Stimulated activated CD4-positive, alpha-beta T cell treated with anti-CD3 and anti-CD28 coated beads, Interleukin-12 subunit alpha, Interleukin-12 subunit beta, amount 100 ng/mL, for 24 hours (primary cell): ENCODE results near the gene CHST15.

ENCODE experiments used
- DNase-seq, 2 experiments: peaks; one replicate each; pipeline ENCODE4 v3.0.0-alpha.2; 2020; ENCODE audit warnings: low read depth in 2 of 2

Gene CHST15

DNA sequence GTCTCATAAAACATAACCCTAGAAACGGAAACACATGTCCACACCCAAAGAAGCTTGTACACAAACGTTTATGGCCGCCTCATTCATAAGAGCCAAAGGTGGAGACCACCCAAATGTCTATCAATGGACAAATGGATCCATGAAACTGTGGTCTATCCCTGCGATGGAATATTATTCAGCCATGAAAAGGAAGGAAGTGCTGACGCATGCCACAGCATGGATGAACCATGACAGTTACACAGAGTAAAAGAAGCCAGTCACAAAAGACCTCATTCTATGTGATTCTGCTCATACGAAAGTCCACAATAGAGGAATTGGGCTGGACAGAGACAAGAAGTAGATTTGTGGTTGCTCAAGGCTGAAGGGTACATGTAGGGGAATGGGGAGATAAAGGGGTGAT lies 10.8 kb downstream of the CHST15 start:
- DNase-seq: no peak

DNA sequence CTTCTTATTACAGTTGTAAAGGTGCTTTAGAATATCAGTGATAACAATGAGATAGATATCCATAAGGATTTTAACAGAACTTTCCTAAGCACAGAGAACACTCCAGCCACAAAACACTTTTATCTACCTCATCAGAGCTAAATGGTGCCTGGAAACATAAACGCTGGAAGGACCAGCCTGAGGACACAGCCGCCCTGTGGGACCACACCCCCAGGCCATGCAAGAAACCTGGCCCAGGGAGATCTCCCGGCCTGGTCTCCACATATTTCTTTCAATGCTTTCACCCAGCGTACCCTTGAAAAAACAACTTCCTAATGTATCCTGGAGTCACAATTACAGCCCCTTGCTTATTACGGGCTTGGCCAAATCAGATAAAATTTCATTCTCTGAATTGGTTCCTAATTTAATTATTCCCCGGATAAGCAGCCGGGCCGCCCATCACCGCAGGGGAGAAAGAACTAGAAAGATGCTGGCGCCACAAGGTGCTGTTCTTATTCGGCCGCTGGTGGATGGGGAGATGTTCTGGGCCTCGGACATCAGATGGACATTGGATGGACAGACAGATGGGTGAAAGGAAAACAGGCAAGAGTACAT lies 11.8 kb downstream of the CHST15 start:
- DNase-seq: no peak

DNA sequence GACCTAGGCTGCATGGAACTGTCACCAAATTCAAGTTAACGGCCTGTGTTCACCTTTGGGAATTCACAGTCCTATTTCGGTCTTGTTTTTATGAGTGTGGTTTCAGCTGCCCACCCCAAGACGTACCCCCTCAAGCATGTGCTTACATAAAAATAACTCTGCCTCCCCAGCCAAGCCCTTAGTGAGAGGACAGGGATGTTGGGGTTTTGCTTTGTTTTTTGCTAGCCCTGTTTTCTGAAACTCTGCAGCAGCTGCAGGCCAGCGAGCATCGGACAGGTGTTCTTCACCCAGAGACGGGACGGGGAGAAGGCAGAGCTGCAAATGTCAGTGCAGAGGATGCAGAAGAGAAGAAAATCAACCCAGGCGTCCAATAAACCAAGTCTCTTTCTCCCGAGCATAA lies 13.5 kb downstream of the CHST15 start:
- no peak for DNase-seq

DNA sequence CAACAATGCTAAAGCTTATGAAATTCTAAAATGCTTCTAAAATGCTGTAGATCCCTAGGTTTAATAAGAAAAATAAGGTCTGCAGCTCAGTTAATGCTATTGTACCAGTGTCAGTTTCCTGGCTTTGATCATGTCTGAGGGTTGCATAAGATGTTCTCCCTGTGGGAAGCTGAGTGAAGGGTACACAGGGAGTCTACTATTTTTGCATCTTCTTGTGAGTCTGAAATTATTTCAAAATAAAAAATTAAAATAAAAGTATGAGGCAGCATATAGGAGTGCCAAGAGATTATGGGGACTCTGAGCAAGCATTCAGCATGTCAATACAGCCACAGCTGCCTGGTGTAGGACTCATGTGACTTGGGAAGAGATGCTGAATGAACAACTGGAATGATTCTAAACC lies 14.7 kb downstream of the CHST15 start:
- DNase-seq: no peak

DNA sequence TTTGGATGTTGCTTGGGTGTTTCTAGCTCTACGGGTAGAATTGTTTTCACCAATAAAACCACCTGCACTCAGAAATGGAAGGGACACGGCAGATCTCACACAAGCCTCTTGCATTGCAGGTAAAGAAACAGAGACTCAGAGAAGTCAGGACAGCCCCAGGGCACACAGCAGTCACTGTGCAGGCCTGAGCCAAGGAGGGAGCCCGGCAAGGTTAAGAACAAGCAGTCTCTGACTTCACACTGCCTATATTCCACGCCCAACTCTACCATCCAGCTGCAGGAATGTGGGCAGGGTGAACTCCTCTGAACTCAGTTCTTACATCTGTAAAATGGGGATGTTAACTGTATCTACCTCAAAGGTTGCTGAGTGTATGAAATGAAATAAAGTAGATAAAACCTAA lies 15.4 kb downstream of the CHST15 start:
- no peak for DNase-seq

DNA sequence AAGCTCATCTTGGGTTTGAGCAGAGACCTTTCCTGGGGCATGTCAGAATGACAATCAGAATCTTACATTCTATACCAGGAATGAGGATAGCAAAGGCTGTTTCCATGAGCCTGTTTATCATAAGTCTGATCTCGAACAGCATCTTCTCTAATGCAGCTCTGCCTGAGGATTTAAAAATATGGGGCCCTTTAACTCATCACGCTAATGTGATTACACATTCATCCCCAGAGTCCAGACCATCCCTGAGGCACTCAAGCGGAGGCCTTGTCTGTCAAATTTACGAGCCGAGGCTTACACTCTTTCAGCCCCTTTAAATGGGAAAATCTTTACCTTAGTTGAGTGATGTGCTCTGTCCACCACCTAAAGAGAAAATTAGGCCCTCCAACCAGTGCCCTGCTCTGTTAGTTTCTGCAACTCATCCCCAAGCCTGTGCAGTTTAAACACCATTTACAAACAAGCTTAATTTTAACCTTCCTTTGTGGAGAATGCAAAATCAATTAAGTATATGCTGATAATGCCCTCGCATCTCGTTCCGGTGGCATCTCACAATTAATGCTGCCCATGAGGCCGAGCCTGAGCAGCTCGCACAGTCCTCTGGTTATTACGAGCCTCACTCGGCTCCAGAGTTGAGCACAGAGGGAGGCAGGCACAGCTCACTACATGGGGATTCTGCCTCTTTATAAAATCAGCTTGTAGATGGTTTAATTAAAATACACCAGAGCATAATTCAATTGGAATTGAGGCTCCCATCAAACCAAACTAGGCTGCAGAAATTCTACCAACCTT lies 16.0 kb downstream of the CHST15 start:
- no peak for DNase-seq

DNA sequence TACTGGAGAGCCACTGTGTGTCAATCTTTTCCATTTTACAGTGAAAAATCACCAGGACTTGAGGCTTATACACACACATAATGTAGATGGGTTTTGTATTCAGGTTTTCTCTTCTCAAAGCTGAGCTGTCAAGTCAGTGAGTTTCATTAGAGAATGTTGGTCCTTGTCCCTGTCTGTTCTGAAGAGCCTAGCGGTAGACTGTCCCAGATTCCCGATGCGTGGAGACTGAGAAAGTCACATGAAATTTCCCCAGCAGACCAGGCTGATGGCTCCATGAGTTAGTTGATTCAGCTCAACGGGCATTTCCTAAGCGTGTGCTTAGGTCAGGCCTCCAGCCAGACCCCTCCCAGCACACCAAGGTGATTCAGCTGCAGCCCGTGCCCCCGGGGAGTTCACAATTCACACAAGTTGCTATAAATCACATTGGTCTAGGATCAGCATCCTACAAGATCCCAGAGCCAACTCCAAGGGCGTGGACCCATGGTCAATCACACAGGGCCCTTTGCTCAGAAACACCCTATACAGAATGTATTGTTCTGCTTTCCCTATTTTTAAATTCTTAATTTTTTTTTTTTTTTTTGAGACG lies 17.2 kb downstream of the CHST15 start:
- DNase-seq: no peak

DNA sequence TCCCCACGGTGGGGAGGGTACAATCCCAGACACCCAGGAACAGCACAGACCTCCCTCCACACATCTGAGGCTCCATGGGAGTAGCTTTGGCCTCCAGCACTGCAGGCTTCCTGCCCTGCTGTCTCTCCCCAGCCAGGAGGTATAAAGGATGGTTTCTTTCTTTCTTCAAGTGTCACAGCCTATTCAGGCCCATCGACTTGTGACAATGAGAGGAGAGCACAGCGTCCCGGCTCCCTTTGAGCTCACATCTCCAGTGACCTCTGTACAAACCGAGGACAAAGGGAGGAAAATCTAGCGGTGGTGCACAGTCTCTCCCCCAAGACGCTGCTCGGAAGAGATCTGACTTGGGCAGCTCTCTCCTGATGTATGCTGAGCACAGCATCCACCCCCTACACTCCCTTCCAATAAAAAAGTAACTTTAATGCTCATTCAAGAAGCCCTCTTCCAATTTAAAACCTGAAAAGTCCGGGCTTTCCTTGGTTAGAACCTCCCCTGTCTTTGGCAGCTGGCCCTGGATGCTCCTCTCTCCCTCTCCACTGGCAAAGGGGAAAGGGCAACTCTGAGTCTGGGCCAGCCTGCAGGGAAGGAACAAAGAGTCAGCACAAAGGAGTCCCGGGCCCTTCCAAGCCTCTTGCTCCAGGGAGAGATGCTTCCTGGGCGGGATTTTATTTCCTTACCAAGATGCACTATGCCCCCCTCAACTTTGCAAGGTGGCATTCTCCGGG lies 18.0 kb downstream of the CHST15 start:
- no peak for DNase-seq

DNA sequence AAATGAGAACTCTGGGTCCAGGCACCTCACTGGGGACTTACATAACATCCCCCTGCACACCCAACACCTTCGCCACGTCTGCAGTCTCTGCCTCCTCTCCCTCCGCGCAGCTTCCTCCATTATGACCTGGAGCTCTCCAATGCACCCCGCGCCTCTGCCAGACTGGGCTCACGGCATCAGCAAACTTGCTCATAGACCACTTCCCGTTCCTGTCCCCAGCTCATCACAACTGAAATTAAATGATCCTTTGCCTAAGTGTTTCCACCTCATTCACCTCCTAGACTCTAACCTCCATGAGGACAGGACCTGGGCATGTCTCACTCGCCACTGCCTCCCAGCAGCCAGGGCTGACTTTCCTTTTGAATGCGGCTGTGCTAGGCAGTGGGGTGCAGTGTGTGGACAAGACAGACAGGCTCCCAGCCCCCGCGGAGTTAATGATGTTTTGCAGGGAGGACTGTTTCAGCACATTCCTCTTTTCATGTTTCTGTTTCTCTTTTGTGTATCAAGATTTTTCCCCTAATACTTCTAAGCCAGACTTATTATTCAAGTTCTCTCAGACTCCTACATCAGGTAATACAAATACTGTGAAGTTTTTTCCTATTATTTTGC lies 18.8 kb downstream of the CHST15 start:
- no peak for DNase-seq

DNA sequence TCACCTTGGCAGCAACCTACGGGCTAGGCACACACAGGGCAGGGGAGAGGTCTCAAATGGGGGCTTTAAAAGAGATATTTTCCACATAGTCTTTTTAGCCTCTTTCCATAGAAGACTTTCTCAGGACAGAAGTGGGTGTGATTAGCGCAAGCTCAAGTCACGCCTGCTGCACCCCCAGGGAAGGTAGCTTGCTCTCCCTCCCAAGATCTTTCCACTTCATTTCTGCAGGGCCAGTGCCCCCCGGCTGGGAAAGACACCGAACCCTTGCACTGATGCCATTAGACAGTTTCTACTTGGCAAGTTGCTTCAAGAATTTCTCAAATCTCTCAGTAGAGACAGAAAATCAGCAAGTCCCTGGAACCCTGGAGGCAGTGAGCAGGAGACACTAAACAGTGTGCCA lies 19.4 kb downstream of the CHST15 start:
- DNase-seq: no peak

DNA sequence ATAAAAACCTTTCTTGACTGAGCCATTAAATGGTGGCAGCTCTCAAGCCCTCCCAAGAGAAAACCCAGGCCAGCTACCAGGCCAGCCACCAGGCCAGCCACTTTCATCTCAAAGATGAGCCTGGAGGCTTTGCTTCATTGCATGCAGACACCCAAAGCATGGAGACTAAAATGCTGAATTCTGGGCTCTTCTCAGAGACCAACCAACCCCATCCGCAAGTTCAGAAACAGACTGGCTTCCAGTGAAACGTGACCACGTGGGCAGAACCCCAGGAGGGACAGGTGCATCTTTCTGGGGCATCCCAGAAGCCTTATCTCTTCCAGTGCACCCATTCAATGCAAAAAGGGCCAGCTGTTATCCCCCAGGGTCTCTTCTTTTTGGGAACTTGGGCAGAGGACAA lies 20.9 kb downstream of the CHST15 start:
- no peak for DNase-seq

DNA sequence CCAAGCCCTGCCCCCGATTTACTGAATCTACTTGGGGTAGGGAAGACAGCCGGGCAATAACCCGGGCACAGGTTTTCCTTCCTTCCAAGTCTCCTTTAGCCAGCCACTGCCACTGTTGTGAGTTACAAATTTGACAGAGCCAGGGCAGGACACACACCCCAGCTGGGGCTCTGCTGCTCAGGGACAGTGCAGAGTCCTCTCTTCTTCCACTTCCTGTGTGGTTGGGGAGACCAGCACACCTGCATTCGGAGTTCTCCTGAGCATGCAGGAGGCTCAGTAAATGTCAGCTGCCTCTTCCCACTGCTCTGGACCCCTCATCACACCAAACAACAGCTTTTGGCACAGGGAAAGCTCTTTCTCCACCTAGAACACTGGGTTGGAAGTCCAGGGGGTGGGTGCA lies 21.3 kb downstream of the CHST15 start:
- no peak for DNase-seq

DNA sequence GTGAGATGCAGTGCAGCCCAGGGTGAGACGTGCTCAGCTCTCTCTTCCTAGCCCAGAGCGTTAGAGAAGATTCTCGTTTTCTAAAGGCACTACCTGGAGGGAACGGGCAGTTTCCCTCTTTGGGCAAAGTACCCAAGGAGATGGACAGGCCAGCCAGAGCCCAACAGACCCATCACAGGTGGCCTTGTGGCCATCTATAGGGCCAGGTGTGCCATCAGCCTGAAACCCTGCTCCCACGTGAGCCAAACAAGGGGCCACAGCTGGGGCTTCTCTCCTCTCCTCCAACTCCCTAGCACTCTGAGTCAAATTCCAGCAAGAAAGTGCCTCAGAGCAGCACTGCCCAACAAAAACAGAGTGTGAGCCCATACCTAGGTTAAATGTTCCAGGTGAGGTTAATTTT lies 22.3 kb downstream of the CHST15 start:
- DNase-seq: no peak

DNA sequence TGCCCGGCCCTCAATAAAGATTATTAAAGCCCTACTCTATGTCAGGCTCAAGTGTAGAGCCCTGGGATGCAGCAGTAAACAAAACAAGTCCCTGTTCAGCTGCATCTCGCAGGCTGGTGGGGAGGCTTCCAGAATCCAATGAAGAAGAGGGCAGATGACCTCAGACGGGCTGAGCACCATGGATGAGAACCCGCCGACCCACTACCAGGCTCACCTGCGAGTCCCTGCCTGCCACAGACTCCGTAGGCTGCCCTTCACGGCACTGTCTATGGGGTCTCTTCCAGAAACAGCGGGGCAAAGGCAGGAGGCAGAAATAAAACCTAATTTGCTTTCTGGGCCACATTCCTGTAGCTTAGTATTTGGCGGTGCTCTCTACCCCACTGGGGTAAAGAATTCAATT lies 22.7 kb downstream of the CHST15 start:
- no peak for DNase-seq

DNA sequence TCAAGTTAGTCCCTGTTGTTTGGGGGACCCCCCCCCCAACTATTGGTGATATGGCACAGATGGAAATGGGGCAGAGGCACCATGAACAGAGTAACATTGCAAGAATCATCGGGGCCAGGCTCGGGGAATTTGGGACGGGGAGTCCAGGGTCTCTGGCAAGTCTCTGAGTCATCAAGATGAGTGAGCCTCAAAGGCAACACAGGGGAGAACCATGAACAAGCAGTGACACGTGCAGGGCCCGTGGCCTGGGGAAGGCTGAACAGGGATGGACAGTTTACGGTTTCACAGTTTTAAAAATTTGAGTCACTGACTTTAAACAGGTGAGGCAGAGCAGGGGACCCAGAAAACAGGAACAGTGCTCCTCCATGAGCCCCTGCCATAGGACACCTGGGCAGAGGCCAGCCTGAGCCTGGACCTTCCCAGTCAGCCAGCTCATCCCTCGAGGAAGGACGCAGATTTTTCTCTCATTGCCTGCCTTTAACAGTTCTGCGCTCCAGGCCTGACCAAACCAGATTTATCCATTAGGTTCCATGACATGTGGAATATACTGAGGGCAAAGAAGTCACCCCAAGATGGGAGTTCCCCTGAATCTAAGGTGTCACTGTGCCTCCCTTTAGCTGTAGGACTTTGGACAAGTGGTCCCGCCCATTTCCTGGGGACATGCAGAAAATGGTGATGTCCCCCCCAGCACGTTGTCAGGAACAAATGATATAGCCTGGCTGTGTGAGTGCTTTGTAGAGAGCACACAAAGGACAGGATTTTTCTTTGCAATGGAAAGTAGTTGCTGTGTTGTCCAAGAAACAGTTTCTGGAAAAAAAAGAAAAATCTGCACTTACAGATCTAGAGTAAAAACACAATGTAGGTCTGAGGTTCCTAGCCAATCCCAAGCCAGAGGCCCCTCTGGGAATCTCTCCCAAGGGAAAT lies 23.8 kb downstream of the CHST15 start:
- DNase-seq: no peak

DNA sequence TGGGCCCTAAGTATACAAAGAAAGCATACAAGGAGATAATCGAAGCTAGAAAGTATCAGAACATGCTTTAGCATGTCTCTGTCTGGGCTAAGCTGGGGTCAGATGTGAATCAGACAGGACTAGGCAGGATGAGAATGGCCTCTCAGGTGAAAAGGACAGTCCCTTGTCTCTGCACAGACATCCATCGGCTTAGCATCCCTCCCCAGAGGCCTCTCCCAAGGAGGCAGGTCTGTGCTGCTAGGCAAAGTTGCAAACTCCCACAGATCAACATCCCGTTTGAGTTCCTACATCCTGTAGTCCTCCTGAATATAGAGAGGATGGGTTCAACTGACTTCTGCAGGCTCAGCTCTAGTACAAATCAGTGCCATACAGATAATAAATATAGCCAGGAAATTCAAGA lies 24.5 kb downstream of the CHST15 start:
- no peak for DNase-seq

DNA sequence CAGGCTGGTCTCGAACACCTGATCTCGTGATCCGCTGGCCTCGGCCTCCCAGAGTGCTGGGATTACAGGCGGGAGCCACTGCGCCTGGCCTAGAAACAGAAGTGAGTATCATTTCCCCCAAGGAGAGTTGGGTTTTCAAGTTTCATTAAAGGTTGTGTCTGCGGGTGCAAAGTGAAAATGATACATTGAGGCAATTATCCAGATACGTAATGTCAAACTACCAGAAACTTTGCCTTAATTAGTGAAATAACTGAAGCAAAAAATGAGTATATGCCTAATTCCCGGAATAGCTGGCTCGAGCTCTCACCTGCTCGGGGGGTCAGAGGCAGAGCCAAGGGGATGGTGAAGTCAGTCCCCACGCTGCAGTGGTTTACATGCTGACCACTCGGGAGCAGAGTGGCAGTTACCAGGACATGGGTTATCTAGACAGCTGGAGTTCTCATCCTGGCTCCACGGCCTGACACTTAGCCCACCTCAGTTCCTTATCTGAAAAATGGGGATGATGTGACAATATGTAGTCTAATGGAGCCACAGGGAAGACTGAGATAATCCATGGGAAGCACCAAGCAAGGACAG lies 25.5 kb downstream of the CHST15 start:
- no peak for DNase-seq

DNA sequence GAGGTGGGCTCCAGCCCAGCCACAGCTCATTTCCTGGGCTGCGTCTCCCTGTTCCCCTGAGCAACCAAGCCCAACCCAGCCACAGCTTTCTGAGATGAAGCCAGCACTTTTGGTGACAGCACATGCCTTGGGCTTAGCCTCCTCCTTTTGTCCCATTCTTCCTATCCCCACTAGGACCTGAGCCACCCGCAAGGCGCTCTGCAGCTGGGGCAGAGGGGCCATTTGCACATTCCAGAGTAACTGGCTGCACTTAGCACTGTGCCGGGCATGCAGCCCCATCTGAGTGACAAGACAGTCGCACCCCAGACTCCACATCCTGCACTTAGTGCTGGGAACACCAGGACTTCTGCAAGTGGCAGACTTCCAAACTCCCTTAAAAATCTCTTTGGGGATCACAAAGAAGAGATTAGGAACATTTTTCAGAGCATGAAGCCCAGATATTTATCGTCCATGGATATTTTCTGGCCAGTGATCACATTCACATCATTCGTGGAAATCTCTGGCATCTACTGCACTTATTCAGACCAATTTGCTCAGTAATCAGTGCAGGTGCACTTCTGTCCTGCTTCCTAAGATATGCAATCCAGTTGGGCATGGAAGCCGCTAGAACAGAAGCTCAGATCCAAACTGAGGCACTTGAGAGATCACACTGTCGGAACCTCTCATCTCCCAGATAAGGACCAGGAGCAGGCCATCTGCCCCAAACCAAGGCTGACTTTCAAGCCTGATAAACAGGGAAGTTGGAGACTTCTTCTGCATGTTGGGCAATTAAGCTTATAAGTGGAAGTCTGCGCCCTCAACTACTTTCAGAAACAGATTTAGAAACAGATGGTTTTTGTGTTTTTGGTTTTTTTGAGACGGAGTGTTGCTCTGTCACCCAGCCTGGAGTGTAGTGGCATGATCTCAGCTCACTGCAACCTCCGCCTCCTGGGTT lies 26.4 kb downstream of the CHST15 start:
- no peak for DNase-seq

DNA sequence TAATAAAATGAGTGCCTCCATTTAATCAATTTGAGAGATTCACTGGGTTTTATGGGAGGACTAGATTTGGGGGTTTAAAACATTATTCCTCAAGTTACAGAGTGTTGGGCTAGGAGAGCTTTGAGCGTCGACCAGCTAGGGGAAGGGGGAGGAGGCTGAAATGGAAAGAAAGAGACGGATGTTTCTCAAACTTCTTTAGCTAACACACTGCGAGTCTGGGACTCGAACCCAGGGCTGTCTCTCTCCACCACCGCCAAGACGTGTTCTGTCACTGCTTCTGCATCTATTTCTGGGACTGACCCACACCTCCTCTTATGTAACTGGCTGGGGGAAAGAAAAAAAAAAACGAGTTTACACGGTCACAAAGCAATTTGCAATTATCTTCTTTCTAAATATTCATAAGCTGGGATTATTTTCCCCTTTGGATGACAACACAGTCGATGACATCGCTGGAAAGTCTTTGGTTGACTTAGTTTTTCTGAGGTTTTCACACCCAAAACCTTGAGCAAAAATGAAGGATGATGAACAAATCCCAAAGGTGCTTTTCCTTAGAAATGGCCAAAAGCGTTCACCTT lies 27.2 kb downstream of the CHST15 start:
- no peak for DNase-seq
